HEK293 (cell line): ENCODE data around the gene CMTR2.

Experiments used
- CTCF ChIP-seq: fragments of 450-650 bp; formaldehyde crosslinking; IDR thresholded peaks from 2 replicates; pipeline ENCODE4 v1.5.1; 2016; ENCODE audit warnings: missing biosample characterization, missing genetic modification characterization
- KLF1 ChIP-seq: fragments of 450-650 bp; formaldehyde crosslinking; IDR thresholded peaks from 2 replicates; pipeline ENCODE4 v1.5.1; 2016; ENCODE audit warnings: missing biosample characterization, missing genetic modification characterization
- RBAK ChIP-seq: fragments of 450-650 bp; formaldehyde crosslinking; IDR thresholded peaks from 2 replicates; pipeline ENCODE4 v1.5.1; 2016; ENCODE audit warnings: missing biosample characterization, missing genetic modification characterization
- REST ChIP-seq: fragments of 450-650 bp; formaldehyde crosslinking; IDR thresholded peaks from 2 replicates; pipeline ENCODE4 v1.5.1; 2016; ENCODE audit warnings: missing biosample characterization, missing genetic modification characterization
- TCF7L2 ChIP-seq: IDR thresholded peaks from 2 replicates; pipeline ENCODE4 v1.6.1; 2011; ENCODE audit warnings: low read depth, mild to moderate bottlenecking, inconsistent platforms, low read length, moderate library complexity, borderline replicate concordance
- ZBTB8A ChIP-seq: fragments of 450-650 bp; formaldehyde crosslinking; IDR thresholded peaks from 2 replicates; pipeline ENCODE4 v1.5.1; 2016; ENCODE audit warnings: missing biosample characterization, missing genetic modification characterization
- ZNF155 ChIP-seq: fragments of 450-650 bp; formaldehyde crosslinking; IDR thresholded peaks from 2 replicates; pipeline ENCODE4 v1.5.1; 2016; ENCODE audit warnings: missing biosample characterization, missing genetic modification characterization
- ZNF239 ChIP-seq: fragments of 450-650 bp; formaldehyde crosslinking; IDR thresholded peaks from 2 replicates; pipeline ENCODE4 v1.5.1; 2016; ENCODE audit warnings: missing biosample characterization, missing genetic modification characterization
- ZNF274 ChIP-seq, 2 experiments: fragments of 200-500 bp in 1 of 2; fragments of 450-650 bp in 1 of 2; sonication (Bioruptor generic) in 1 of 2; formaldehyde crosslinking in 1 of 2; IDR thresholded peaks; 2 replicates each; pipeline versions ENCODE4 v1.5.1 to v1.6.1; 2014 to 2016; ENCODE audit warnings: borderline replicate concordance in 1 of 2, inconsistent platforms in 1 of 2, low read length in 1 of 2, missing biosample characterization in 1 of 2, missing genetic modification characterization in 1 of 2
- ZNF707 ChIP-seq: fragments of 450-650 bp; formaldehyde crosslinking; IDR thresholded peaks from 2 replicates; pipeline ENCODE4 v1.5.1; 2016; ENCODE audit warnings: missing biosample characterization, missing genetic modification characterization
- TF ChIP-seq, protein P1 (sequence below): fragments of 450-650 bp; formaldehyde crosslinking; IDR thresholded peaks from 2 replicates; pipeline ENCODE4 v1.5.1; 2016; ENCODE audit warnings: missing biosample characterization, missing genetic modification characterization
- TF ChIP-seq, protein P2 (sequence below): sonication (generic); formaldehyde crosslinking; IDR thresholded peaks from 2 replicates; pipeline ENCODE4 v1.8.1; 2022; ENCODE audit warnings: mild to moderate bottlenecking, moderate library complexity, missing genetic modification reagents

DNA sequence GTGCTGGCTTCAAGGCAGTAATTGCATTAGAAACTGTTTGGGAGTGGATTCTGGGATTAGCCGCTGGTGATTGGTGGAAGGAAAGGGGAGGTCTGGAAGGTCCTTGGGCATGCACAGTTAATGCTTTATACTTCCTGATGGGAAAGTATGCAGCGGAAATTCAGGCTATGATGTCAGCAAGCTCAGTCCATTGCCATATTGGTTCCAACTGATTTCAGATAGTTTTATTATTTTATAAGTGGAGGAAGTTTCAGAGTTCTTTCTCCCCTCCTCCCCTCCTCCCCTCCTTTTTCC, 8.1 kb upstream of the CMTR2 start:
- TF ChIP-seq ZNF239 (no peak), CTCF (tag by site-specific recombination) (no peak), TCF7L2 (no peak), ZNF707 (tag by site-specific recombination) (no peak), KLF1 (no peak), ZNF274 (IDR thresholded peaks at IDR 0.05; ENCODE audit: low read length) (no peak), ZNF274 (tag by site-specific recombination; IDR thresholded peaks at IDR 0.05; ENCODE audit: borderline replicate concordance) (no peak), RBAK (no peak), ZBTB8A (tag by site-specific recombination) (no peak), ZNF155 (tag by site-specific recombination) (no peak), REST (tag by site-specific recombination) (no peak)
- TF ChIP-seq, protein P1, sequence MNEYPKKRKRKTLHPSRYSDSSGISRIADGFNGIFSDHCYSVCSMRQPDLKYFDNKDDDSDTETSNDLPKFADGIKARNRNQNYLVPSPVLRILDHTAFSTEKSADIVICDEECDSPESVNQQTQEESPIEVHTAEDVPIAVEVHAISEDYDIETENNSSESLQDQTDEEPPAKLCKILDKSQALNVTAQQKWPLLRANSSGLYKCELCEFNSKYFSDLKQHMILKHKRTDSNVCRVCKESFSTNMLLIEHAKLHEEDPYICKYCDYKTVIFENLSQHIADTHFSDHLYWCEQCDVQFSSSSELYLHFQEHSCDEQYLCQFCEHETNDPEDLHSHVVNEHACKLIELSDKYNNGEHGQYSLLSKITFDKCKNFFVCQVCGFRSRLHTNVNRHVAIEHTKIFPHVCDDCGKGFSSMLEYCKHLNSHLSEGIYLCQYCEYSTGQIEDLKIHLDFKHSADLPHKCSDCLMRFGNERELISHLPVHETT, result no peak
- TF ChIP-seq, protein P2, sequence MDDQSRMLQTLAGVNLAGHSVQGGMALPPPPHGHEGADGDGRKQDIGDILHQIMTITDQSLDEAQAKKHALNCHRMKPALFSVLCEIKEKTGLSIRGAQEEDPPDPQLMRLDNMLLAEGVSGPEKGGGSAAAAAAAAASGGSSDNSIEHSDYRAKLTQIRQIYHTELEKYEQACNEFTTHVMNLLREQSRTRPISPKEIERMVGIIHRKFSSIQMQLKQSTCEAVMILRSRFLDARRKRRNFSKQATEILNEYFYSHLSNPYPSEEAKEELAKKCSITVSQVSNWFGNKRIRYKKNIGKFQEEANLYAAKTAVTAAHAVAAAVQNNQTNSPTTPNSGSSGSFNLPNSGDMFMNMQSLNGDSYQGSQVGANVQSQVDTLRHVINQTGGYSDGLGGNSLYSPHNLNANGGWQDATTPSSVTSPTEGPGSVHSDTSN (CRISPR knock-in tag), result no peak
